ENCODE data around the gene CBX2.

The CBX2 gene

GRCh38 chr17:79815836-79816461, 38.0 kb downstream of the CBX2 start:
- Histone ChIP-seq H3K4me1 (ENCODE audit: control insufficient read depth, insufficient read depth, low read length) (peaks cover 4% of the 10 kb centered on the region), H3K27me3 (ENCODE audit: control insufficient read depth, insufficient read depth, low read length) (peaks cover 90% of the 10 kb centered on the region), H3K9me3 (ENCODE audit: control insufficient read depth, insufficient read depth, low read length) (no peaks in the 10 kb centered on the region), H3K9ac (ENCODE audit: low read depth, low read length) (no peak overlapping the region), H3K36me3 (ENCODE audit: control insufficient read depth, insufficient read depth, low read length) (no peaks in the 10 kb centered on the region), H3K4me3 (ENCODE audit: low read depth, low read length) (peak overlapping the region; percentile 37)

GRCh38 chr17:79818026-79818758, 40.2 kb downstream of the CBX2 start:
- Histone ChIP-seq H3K4me1 (ENCODE audit: control insufficient read depth, insufficient read depth, low read length) (no peaks in the 10 kb centered on the region), H3K9ac (ENCODE audit: low read depth, low read length) (no peak overlapping the region), H3K27me3 (ENCODE audit: control insufficient read depth, insufficient read depth, low read length) (peaks cover 86% of the 10 kb centered on the region), H3K4me3 (ENCODE audit: low read depth, low read length) (no peak overlapping the region), H3K36me3 (ENCODE audit: control insufficient read depth, insufficient read depth, low read length) (no peaks in the 10 kb centered on the region), H3K9me3 (ENCODE audit: control insufficient read depth, insufficient read depth, low read length) (no peaks in the 10 kb centered on the region)

- Histone ChIP-seq H3K4me3 (ENCODE audit: low read depth, low read length) (no peak overlapping the region), H3K36me3 (ENCODE audit: control insufficient read depth, insufficient read depth, low read length) (no peaks in the 10 kb centered on the region), H3K27me3 (ENCODE audit: control insufficient read depth, insufficient read depth, low read length) (peaks cover 88% of the 10 kb centered on the region)
Measured at GRCh38 chr17:79819085-79819484, 41.1 kb downstream of the CBX2 start.

GRCh38 chr17:79819534-79820276, 41.8 kb downstream of the CBX2 start:
- Histone ChIP-seq H3K9me3 (ENCODE audit: control insufficient read depth, insufficient read depth, low read length) (no peaks in the 10 kb centered on the region), H3K4me3 (ENCODE audit: low read depth, low read length) (no peak overlapping the region), H3K9ac (ENCODE audit: low read depth, low read length) (no peak overlapping the region), H3K27me3 (ENCODE audit: control insufficient read depth, insufficient read depth, low read length) (peaks cover 87% of the 10 kb centered on the region), H3K4me1 (ENCODE audit: control insufficient read depth, insufficient read depth, low read length) (no peaks in the 10 kb centered on the region), H3K36me3 (ENCODE audit: control insufficient read depth, insufficient read depth, low read length) (no peaks in the 10 kb centered on the region)

More at GRCh38 chr17:79819085-79819484, 41.1 kb downstream of the CBX2 start:
- H3K9me3 ChIP-seq (ENCODE audit: control insufficient read depth, insufficient read depth, low read length): no peaks in the 10 kb centered on the region
- no peaks in the 10 kb centered on the region for H3K4me1 ChIP-seq (ENCODE audit: control insufficient read depth, insufficient read depth, low read length)
- no peak overlapping the region for H3K9ac ChIP-seq (ENCODE audit: low read depth, low read length)

GRCh38 chr17:79820959-79821330, 43.0 kb downstream of the CBX2 start:
- Histone ChIP-seq H3K4me3 (ENCODE audit: low read depth, low read length) (no peak overlapping the region), H3K36me3 (ENCODE audit: control insufficient read depth, insufficient read depth, low read length) (no peaks in the 10 kb centered on the region), H3K9ac (ENCODE audit: low read depth, low read length) (no peak overlapping the region), H3K9me3 (ENCODE audit: control insufficient read depth, insufficient read depth, low read length) (no peaks in the 10 kb centered on the region), H3K27me3 (ENCODE audit: control insufficient read depth, insufficient read depth, low read length) (peaks cover 88% of the 10 kb centered on the region), H3K4me1 (ENCODE audit: control insufficient read depth, insufficient read depth, low read length) (no peaks in the 10 kb centered on the region)

GRCh38 chr17:79821331-79822095, 43.6 kb downstream of the CBX2 start:
- Histone ChIP-seq H3K4me1 (ENCODE audit: control insufficient read depth, insufficient read depth, low read length) (no peaks in the 10 kb centered on the region), H3K36me3 (ENCODE audit: control insufficient read depth, insufficient read depth, low read length) (no peaks in the 10 kb centered on the region), H3K4me3 (ENCODE audit: low read depth, low read length) (no peak overlapping the region), H3K9me3 (ENCODE audit: control insufficient read depth, insufficient read depth, low read length) (no peaks in the 10 kb centered on the region), H3K27me3 (ENCODE audit: control insufficient read depth, insufficient read depth, low read length) (peaks cover 88% of the 10 kb centered on the region), H3K9ac (ENCODE audit: low read depth, low read length) (no peak overlapping the region)

GRCh38 chr17:79822583-79823124, 44.7 kb downstream of the CBX2 start:
- Histone ChIP-seq H3K27me3 (ENCODE audit: control insufficient read depth, insufficient read depth, low read length) (peaks cover 88% of the 10 kb centered on the region), H3K4me1 (ENCODE audit: control insufficient read depth, insufficient read depth, low read length) (no peaks in the 10 kb centered on the region)

GRCh38 chr17:79824234-79824633, 46.3 kb downstream of the CBX2 start:
- Histone ChIP-seq H3K27me3 (ENCODE audit: control insufficient read depth, insufficient read depth, low read length) (peaks cover 85% of the 10 kb centered on the region), H3K4me1 (ENCODE audit: control insufficient read depth, insufficient read depth, low read length) (no peaks in the 10 kb centered on the region), H3K9me3 (ENCODE audit: control insufficient read depth, insufficient read depth, low read length) (no peaks in the 10 kb centered on the region), H3K4me3 (ENCODE audit: low read depth, low read length) (no peak overlapping the region), H3K36me3 (ENCODE audit: control insufficient read depth, insufficient read depth, low read length) (no peaks in the 10 kb centered on the region), H3K9ac (ENCODE audit: low read depth, low read length) (no peak overlapping the region)

More at GRCh38 chr17:79822583-79823124, 44.7 kb downstream of the CBX2 start:
- no peak overlapping the region for H3K9ac ChIP-seq (ENCODE audit: low read depth, low read length)
- no peaks in the 10 kb centered on the region for H3K36me3 ChIP-seq (ENCODE audit: control insufficient read depth, insufficient read depth, low read length)
- H3K4me3 ChIP-seq (ENCODE audit: low read depth, low read length): no peak overlapping the region
- no peaks in the 10 kb centered on the region for H3K9me3 ChIP-seq (ENCODE audit: control insufficient read depth, insufficient read depth, low read length)

GRCh38 chr17:79824893-79825579, 47.1 kb downstream of the CBX2 start:
- Histone ChIP-seq H3K9me3 (ENCODE audit: control insufficient read depth, insufficient read depth, low read length) (no peaks in the 10 kb centered on the region), H3K4me1 (ENCODE audit: control insufficient read depth, insufficient read depth, low read length) (no peaks in the 10 kb centered on the region), H3K27me3 (ENCODE audit: control insufficient read depth, insufficient read depth, low read length) (peaks cover 85% of the 10 kb centered on the region), H3K4me3 (ENCODE audit: low read depth, low read length) (no peak overlapping the region), H3K36me3 (ENCODE audit: control insufficient read depth, insufficient read depth, low read length) (no peaks in the 10 kb centered on the region), H3K9ac (ENCODE audit: low read depth, low read length) (no peak overlapping the region)

- Histone ChIP-seq H3K36me3 (ENCODE audit: control insufficient read depth, insufficient read depth, low read length) (no peaks in the 10 kb centered on the region), H3K27me3 (ENCODE audit: control insufficient read depth, insufficient read depth, low read length) (peaks cover 86% of the 10 kb centered on the region), H3K4me3 (ENCODE audit: low read depth, low read length) (no peak overlapping the region), H3K4me1 (ENCODE audit: control insufficient read depth, insufficient read depth, low read length) (peaks cover 2% of the 10 kb centered on the region), H3K9ac (ENCODE audit: low read depth, low read length) (no peak overlapping the region), H3K9me3 (ENCODE audit: control insufficient read depth, insufficient read depth, low read length) (no peaks in the 10 kb centered on the region)
Measured at GRCh38 chr17:79825580-79825921, 47.6 kb downstream of the CBX2 start.

- Histone ChIP-seq H3K4me1 (ENCODE audit: control insufficient read depth, insufficient read depth, low read length) (peaks cover 4% of the 10 kb centered on the region), H3K9ac (ENCODE audit: low read depth, low read length) (no peak overlapping the region), H3K27me3 (ENCODE audit: control insufficient read depth, insufficient read depth, low read length) (peaks cover 86% of the 10 kb centered on the region)
Measured at GRCh38 chr17:79826204-79826680, 48.3 kb downstream of the CBX2 start.

More at GRCh38 chr17:79826204-79826680, 48.3 kb downstream of the CBX2 start:
- no peaks in the 10 kb centered on the region for H3K9me3 ChIP-seq (ENCODE audit: control insufficient read depth, insufficient read depth, low read length)
- H3K4me3 ChIP-seq (ENCODE audit: low read depth, low read length): no peak overlapping the region
- no peaks in the 10 kb centered on the region for H3K36me3 ChIP-seq (ENCODE audit: control insufficient read depth, insufficient read depth, low read length)
